Endothelial cell of umbilical vein (primary cell): ENCODE measurements around the gene RBSN. TPM values are rescaled to one million over a fixed set of nuclear protein-coding genes. Genes with fewer than 3 reads are reported as not detected.
A peak's percentile ranks its signal among the peaks of the same experiment; 100 is the strongest.

ENCODE experiments used
- BruUV-seq: library from RNA; stranded (reverse); fragments of 400-500 nt; replicated peaks from 2 replicates; lab custom pipeline; 2021; lab: Mats Ljungman, UMichigan
- CTCF ChIA-PET: fragments of 300-600, 350-600 bp; sonication (Branson Sonifier 250); formaldehyde crosslinking; loops from one replicate; lab custom pipeline; 2021; ENCODE audit warnings: antibody characterized with exemption, inconsistent platforms; lab: Charles Lee
- POLR2A ChIA-PET: fragments of 300-600, 350-600 bp; sonication (Branson Sonifier 250); formaldehyde crosslinking; loops from one replicate; lab custom pipeline; 2021; ENCODE audit warnings: antibody characterized with exemption, inconsistent platforms; lab: Charles Lee
- DNase-seq: peaks from one replicate; pipeline ENCODE4 v3.0.0-alpha.2; 2011; ENCODE audit warnings: low read depth, low spot score
- FAIRE-seq: peaks from 2 replicates; lab custom pipeline; 2011; peaks lifted over from hg19 to GRCh38; lab: Jason Lieb, UNC
- H2AFZ ChIP-seq: 2 replicates; pipeline ENCODE4 v1.6.0; 2012; ENCODE audit warnings: low read depth, low read length, control low read depth, inconsistent platforms
- H3K27ac ChIP-seq: 2 replicates; pipeline ENCODE4 v1.5.1; 2011; ENCODE audit warnings: low read depth, mild to moderate bottlenecking, control low read depth, low read length, moderate library complexity; ENCODE audit not compliant: insufficient read depth
- H3K27me3 ChIP-seq, 2 experiments: 2 replicates each; pipeline versions ENCODE4 v1.6.0 to v1.6.1; 2011; ENCODE audit warnings: low read length in 2 of 2, mixed read lengths in 1 of 2; ENCODE audit not compliant: control insufficient read depth in 2 of 2, insufficient read depth in 2 of 2
- H3K36me3 ChIP-seq, 2 experiments: 2 replicates in 1 of 2; 3 replicates in 1 of 2; pipeline ENCODE4 v1.5.1; 2011; ENCODE audit warnings: low read length in 2 of 2, mild to moderate bottlenecking in 1 of 2, moderate library complexity in 1 of 2; ENCODE audit not compliant: control insufficient read depth in 2 of 2, insufficient read depth in 2 of 2; ENCODE audit errors: extremely low read depth in 1 of 2
- H3K4me1 ChIP-seq: 3 replicates; pipeline ENCODE4 v1.5.1; 2011; ENCODE audit warnings: mild to moderate bottlenecking, low read length; ENCODE audit not compliant: control insufficient read depth, insufficient read depth; ENCODE audit errors: extremely low read depth
- H3K4me2 ChIP-seq: 2 replicates; pipeline ENCODE4 v1.6.1; 2011; ENCODE audit warnings: low read length, control low read depth, mixed read lengths; ENCODE audit not compliant: insufficient read depth
- H3K4me3 ChIP-seq, 3 experiments: fragments of 200-600 bp in 1 of 3; sonication (generic), shearing (Covaris generic) in 1 of 3; replicated peaks in 1 of 3; 2 replicates each; pipeline ENCODE4 v1.5.1; 2011 to 2016; ENCODE audit warnings: control low read depth in 3 of 3, low read length in 3 of 3, mild to moderate bottlenecking in 2 of 3, inconsistent platforms in 1 of 3, low read depth in 1 of 3, moderate library complexity in 1 of 3; ENCODE audit not compliant: insufficient read depth in 1 of 3
- H3K79me2 ChIP-seq: 2 replicates; pipeline ENCODE4 v1.6.0; 2012; ENCODE audit warnings: low read length, inconsistent platforms; ENCODE audit not compliant: control insufficient read depth, insufficient read depth
- H3K9ac ChIP-seq: replicated peaks from 2 replicates; pipeline ENCODE3; 2011; ENCODE audit warnings: low read length, control low read depth; ENCODE audit not compliant: insufficient read depth; ENCODE audit errors: extremely low read depth
- H3K9me1 ChIP-seq: replicated peaks from 3 replicates; pipeline ENCODE4 v1.6.0; 2011; ENCODE audit warnings: mild to moderate bottlenecking, low read length; ENCODE audit not compliant: control insufficient read depth, insufficient read depth; ENCODE audit errors: extremely low read depth
- H3K9me3 ChIP-seq: replicated peaks from 2 replicates; pipeline ENCODE4 v1.5.1; 2012; ENCODE audit warnings: low read length, inconsistent platforms; ENCODE audit not compliant: control insufficient read depth, insufficient read depth
- H4K20me1 ChIP-seq: replicated peaks from 2 replicates; pipeline ENCODE3; 2011; ENCODE audit warnings: mild to moderate bottlenecking, low read length; ENCODE audit not compliant: control insufficient read depth, insufficient read depth; ENCODE audit errors: extremely low read depth
- FOS ChIP-seq: IDR thresholded peaks from 2 replicates; pipeline ENCODE4 v1.6.1; 2011; ENCODE audit warnings: mild to moderate bottlenecking, low read length, moderate library complexity, borderline replicate concordance; ENCODE audit not compliant: insufficient read depth
- dilution Hi-C: fragments of 300-500 bp; cut with MboI; formaldehyde crosslinking; loops from one replicate; pipeline ENCODE4 v1.15.0; 2019; ENCODE audit warnings: low sequenced_read_pairs; ENCODE audit not compliant: extremely low pct_ligation_motif_present
- intact Hi-C: fragments of 100-400 bp; cut with micrococcal nuclease; formaldehyde crosslinking; loops from one replicate; pipeline ENCODE4 v1.10.0; 2022
- polyA plus RNA-seq, 4 experiments: library from polyadenylated mRNA; depleted of rRNA in 3 of 4; stranded (reverse) in 3 of 4; unstranded in 1 of 4; fragments of >200 nt; gene quantifications; 2 replicates each; pipeline versions ENCODE4 v1.2.1 to v1.2.3, GENCODE V29; 2011 to 2012; ENCODE audit warnings: missing spikeins in 1 of 4
- total RNA-seq: library from RNA; stranded (reverse); gene quantifications from 2 replicates; pipeline ENCODE4 v1.2.3, GENCODE V29; 2021
- TF ChIP-seq, protein P1 (sequence below), 2 donors: IDR thresholded peaks; 1 replicate in 1 of 2; 2 replicates in 1 of 2; pipeline ENCODE4 v1.5.1; 2011; ENCODE audit warnings: low read length in 2 of 2, mild to moderate bottlenecking in 2 of 2, moderate library complexity in 2 of 2, control low read depth in 1 of 2, inconsistent platforms in 1 of 2, low read depth in 1 of 2; ENCODE audit not compliant: insufficient read depth in 1 of 2; ENCODE audit errors: extremely low read depth in 1 of 2

Gene RBSN
- total and polyA plus RNA-seq, 2 donors (not counting 3 experiments of a cell fraction or from before 2014, with no cell fraction given) = 6.7 to 23.6 TPM

DNA sequence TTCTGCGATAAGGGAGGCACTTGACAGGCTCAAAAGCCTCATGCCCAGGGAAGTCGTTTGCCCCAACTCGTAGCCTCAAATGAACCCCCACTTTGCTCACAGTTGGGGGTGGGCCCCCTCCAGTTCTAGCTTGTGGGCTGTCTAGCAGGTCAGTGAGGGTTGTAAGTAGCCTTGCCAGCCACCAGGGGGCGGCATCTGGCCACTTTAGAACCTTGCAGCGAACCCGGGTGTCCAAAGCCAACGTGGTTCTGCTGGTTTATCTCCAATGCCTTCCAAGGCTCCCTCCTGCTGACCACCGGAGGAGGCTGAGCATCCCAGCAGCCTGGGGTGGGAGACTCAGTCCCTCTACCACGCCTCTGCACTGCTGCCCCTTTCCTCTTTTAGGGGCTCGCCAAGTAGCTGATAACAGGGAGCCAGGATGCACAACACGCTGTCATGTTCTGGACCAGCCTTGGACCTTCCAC lies 9.2 kb upstream of the RBSN start:
- no peak overlapping the region for H3K4me3 ChIP-seq
- POLR2A ChIA-PET = no interaction called here
- FAIRE-seq = peak; percentile 82
- H3K4me2 ChIP-seq = no peak overlapping the region
- no peaks in the 10 kb centered on the region for H3K4me1 ChIP-seq
- no peaks in the 10 kb centered on the region for H3K79me2 ChIP-seq
- H4K20me1 ChIP-seq = no peaks in the 10 kb centered on the region
- BruUV-seq = no TSS peak
- H2AFZ ChIP-seq = peak overlapping the region; percentile 78
- DNase-seq = peak; percentile 62
- peaks cover 2 to 3% of the 10 kb centered on the region in 2 experiments for H3K27me3 ChIP-seq
- TF ChIP-seq, protein P1, sequence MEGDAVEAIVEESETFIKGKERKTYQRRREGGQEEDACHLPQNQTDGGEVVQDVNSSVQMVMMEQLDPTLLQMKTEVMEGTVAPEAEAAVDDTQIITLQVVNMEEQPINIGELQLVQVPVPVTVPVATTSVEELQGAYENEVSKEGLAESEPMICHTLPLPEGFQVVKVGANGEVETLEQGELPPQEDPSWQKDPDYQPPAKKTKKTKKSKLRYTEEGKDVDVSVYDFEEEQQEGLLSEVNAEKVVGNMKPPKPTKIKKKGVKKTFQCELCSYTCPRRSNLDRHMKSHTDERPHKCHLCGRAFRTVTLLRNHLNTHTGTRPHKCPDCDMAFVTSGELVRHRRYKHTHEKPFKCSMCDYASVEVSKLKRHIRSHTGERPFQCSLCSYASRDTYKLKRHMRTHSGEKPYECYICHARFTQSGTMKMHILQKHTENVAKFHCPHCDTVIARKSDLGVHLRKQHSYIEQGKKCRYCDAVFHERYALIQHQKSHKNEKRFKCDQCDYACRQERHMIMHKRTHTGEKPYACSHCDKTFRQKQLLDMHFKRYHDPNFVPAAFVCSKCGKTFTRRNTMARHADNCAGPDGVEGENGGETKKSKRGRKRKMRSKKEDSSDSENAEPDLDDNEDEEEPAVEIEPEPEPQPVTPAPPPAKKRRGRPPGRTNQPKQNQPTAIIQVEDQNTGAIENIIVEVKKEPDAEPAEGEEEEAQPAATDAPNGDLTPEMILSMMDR (IDR thresholded peaks at IDR 0.05; ENCODE audit: extremely low read depth in 1 of 2, insufficient read depth in 1 of 2, low read depth in 1 of 2, low read length in 2 of 2) = peak; percentile 88 to 96
- no peak for TF ChIP-seq FOS
- no peaks in the 10 kb centered on the region for H3K36me3 ChIP-seq
- CTCF ChIA-PET = interaction anchor here (0.6 to 2.7 kb wide), 24 partner anchors 9 to 704 kb away, joined by 3 to 24 read pairs (median 4); partner anchors contain the start of genes CAPN7 and RBSN
- H3K27ac ChIP-seq = no peak overlapping the region
- no peaks in the 10 kb centered on the region for H3K9me3 ChIP-seq
- no peaks in the 10 kb centered on the region for H3K9me1 ChIP-seq
- dilution Hi-C loops (no loop called here), intact Hi-C loops (loop anchor here (1.0 to 5.0 kb wide), 4 partner anchors 99 to 449 kb away; partner anchors contain the start of gene CAPN7)
- H3K9ac ChIP-seq = no peak overlapping the region
